Epithelial cell of esophagus (primary cell): ENCODE measurements around the gene KHSRP.

Experiments
- DNase-seq: peaks from one replicate; pipeline ENCODE4 v3.0.0; 2010; ENCODE audit warnings: low read depth
- H3K4me3 ChIP-seq: 2 replicates; pipeline ENCODE4 v1.5.1; 2011; ENCODE audit warnings: mild to moderate bottlenecking, low read length, control low read depth
- CTCF ChIP-seq: IDR thresholded peaks from 2 replicates; pipeline ENCODE4 v1.5.1; 2011; ENCODE audit warnings: low read depth, mild to moderate bottlenecking, low read length, control low read depth, inconsistent platforms; ENCODE audit not compliant: insufficient read depth; ENCODE audit errors: missing control alignments

The KHSRP gene

GRCh38 chr19:6457958-6458694, 33.5 kb upstream of the KHSRP start:
- TF ChIP-seq CTCF: no peak
- no peak overlapping the region for H3K4me3 ChIP-seq
- DNase-seq: no peak

GRCh38 chr19:6455924-6456323, 31.3 kb upstream of the KHSRP start:
- no peak overlapping the region for H3K4me3 ChIP-seq
- DNase-seq: no peak
- no peak for TF ChIP-seq CTCF

- DNase-seq: no peak
Observed at GRCh38 chr19:6453951-6454565, 29.4 kb upstream of the KHSRP start.

GRCh38 chr19:6452899-6453298, 28.3 kb upstream of the KHSRP start:
- H3K4me3 ChIP-seq: no peak overlapping the region
- DNase-seq: no peak
- no peak for TF ChIP-seq CTCF

More at GRCh38 chr19:6453951-6454565, 29.4 kb upstream of the KHSRP start:
- TF ChIP-seq CTCF: no peak
- no peak overlapping the region for H3K4me3 ChIP-seq

GRCh38 chr19:6452223-6452614, 27.6 kb upstream of the KHSRP start:
- no peak for TF ChIP-seq CTCF
- H3K4me3 ChIP-seq: no peak overlapping the region
- no peak for DNase-seq

- H3K4me3 ChIP-seq: no peak overlapping the region
- DNase-seq: no peak
- TF ChIP-seq CTCF: no peak
Observed at GRCh38 chr19:6451583-6452222, 27.1 kb upstream of the KHSRP start.
